Activated CD4-positive, alpha-beta memory T cell treated with anti-CD3 and anti-CD28 coated beads, Interleukin-2, amount 10 ng/mL, durations not matched to agents 7 days and 5 days (primary cell): ENCODE data around the gene CALML6. TPM values are rescaled to one million over a fixed set of nuclear protein-coding genes. Genes with fewer than 3 reads are reported as not detected.
A peak's percentile ranks its signal among the peaks of the same experiment; 100 is the strongest.

ENCODE experiments used
- CTCF ChIA-PET: fragments of 350-600 bp; sonication (Branson Sonifier 250); formaldehyde crosslinking; loops from one replicate; lab custom pipeline; 2021; ENCODE audit warnings: antibody characterized with exemption, inconsistent platforms; lab: Charles Lee
- POLR2A ChIA-PET: fragments of 350-600 bp; sonication (Branson Sonifier 250); formaldehyde crosslinking; loops from one replicate; lab custom pipeline; 2021; ENCODE audit warnings: antibody characterized with exemption; lab: Charles Lee
- DNase-seq: peaks from one replicate; pipeline ENCODE4 v3.0.0-alpha.2; 2020
- H3K27ac Mint-ChIP-seq: one replicate; pipeline ENCODE4 v1.8.0; 2021; ENCODE audit warnings: mild to moderate bottlenecking, mixed read lengths
- H3K27me3 Mint-ChIP-seq: one replicate; pipeline ENCODE4 v1.8.0; 2021; ENCODE audit warnings: mixed read lengths
- H3K36me3 Mint-ChIP-seq: one replicate; pipeline ENCODE4 v1.8.0; 2021; ENCODE audit warnings: low read depth, mixed read lengths
- H3K4me1 Mint-ChIP-seq: one replicate; pipeline ENCODE4 v1.8.0; 2021; ENCODE audit warnings: mixed read lengths
- H3K4me3 Mint-ChIP-seq: one replicate; pipeline ENCODE4 v1.8.0; 2021; ENCODE audit warnings: mild to moderate bottlenecking, mixed read lengths
- H3K9me3 Mint-ChIP-seq: one replicate; pipeline ENCODE4 v1.8.0; 2021; ENCODE audit warnings: mixed read lengths
- total RNA-seq, 2 experiments: library from RNA; stranded (reverse); gene quantifications; one replicate each; pipeline ENCODE4 v1.2.3, GENCODE V29; 2021

CALML6 gene, protein sequence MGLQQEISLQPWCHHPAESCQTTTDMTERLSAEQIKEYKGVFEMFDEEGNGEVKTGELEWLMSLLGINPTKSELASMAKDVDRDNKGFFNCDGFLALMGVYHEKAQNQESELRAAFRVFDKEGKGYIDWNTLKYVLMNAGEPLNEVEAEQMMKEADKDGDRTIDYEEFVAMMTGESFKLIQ
- under 1 TPM; 0.25 to 0.38 TPM for total RNA-seq

DNA sequence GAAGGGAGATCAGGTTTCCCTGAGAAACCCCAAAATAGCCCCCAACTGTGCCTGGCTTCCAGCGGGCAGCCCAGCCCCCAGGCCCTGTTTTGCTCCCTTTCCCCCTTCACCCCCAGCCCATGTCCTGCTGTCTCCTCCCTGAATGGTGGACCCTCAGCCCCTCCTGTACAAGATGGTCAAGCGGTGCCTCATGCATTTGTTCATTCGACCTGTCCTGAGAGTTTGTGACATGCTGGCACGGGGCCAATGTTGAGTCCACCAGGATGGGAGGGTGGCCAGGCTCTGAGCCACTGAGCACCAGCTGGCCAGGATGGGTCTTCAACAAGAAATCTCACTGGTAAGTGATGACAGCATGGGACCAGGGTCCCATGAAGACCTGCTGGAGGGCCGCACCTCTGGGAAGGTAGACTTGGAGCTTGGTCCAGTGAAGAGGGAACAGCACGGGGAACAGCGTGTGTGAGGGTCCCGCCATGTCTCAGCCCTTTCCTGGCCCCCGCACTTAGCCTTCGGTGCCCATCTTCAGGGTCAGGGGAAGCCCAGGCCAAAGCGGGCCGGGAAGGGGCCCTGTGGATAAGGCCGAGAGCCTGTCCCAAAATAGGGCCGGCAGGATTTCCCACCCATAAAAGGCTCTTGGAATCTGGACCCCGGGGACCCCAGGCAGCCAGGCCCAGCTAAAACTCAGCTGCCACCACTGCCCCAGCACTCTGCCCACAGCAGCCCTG is at the start of gene CALML6:
Gene CALML6 (plus strand): TSS at position 290 of the 722 bp plus-strand sequence. CDS start 21 bp downstream, at position 311.
- H3K4me3 Mint-ChIP-seq: no peak within 1 kb of the TSS
- no peak within 1 kb of the TSS for H3K27ac Mint-ChIP-seq
- H3K36me3 Mint-ChIP-seq: no peaks in the 10 kb centered on the region
- POLR2A ChIA-PET: no interaction called here
- CTCF ChIA-PET: interaction anchor here (0.7 kb wide), 1 partner anchor 10 kb away, joined by 3 read pairs; no protein-coding TSS in a partner anchor
- H3K9me3 Mint-ChIP-seq: no peaks in the 10 kb centered on the region
- no peak for DNase-seq
- H3K27me3 Mint-ChIP-seq: peaks cover 3% of the 10 kb centered on the region
- peaks cover 8% of the 10 kb centered on the region for H3K4me1 Mint-ChIP-seq

DNA sequence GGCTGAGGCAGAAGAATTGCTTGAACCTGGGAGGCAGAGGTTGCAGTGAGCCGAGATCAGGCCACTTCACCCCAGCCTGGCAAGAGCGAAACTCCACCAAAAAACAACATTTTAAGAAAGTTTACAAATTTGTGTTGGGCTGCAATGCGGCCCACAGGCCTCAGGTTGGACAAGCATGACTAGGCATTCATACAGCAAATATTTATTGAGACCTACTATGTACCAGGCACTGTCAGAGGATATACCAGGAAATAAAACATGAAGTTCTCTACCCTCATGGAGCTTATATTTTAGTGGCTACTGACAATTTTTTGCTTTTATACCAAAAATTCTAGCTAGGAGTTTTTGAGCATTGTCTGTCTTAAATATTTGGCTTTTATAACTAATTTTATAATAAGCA is 47.9 kb upstream of the CALML6 start:
- DNase-seq: no peak
- Mint-ChIP-seq H3K4me3 (no peak overlapping the region), H3K4me1 (peaks cover 38% of the 10 kb centered on the region), H3K36me3 (peaks cover 42% of the 10 kb centered on the region), H3K9me3 (no peaks in the 10 kb centered on the region), H3K27ac (no peak overlapping the region), H3K27me3 (no peaks in the 10 kb centered on the region)
- ChIA-PET POLR2A (interaction anchor here (0.9 to 1.4 kb wide), 2 partner anchors 11 to 15 kb away, joined by 3 read pairs; no protein-coding TSS in a partner anchor), CTCF (interaction anchor here (1.1 kb wide), 1 partner anchor 38 kb away, joined by 3 read pairs; no protein-coding TSS in a partner anchor)

DNA sequence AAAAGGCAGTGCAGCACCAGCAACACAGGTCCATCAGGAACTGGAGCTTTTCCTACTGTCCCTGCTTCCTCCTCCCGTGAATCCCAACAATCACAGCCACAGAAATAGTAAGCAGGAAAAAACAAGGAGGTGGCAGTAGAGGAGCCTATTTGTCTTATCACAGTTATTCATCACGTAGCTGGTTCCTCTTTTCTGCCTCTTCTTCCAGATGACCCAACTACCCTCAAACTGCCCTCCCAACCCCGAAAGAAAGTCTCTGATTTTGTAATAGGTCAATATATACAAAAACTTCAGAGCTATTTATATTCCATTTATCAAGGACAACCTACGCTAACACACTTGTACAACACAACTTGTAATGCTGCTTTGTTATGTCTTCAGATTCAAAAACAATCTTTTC is 45.6 kb upstream of the CALML6 start:
- Mint-ChIP-seq H3K9me3 (no peaks in the 10 kb centered on the region), H3K27ac (no peak overlapping the region), H3K4me3 (no peak overlapping the region), H3K4me1 (peaks cover 34% of the 10 kb centered on the region), H3K27me3 (no peaks in the 10 kb centered on the region), H3K36me3 (peaks cover 51% of the 10 kb centered on the region)
- ChIA-PET POLR2A (interaction anchor here (1.1 to 2.2 kb wide), 2 partner anchors 8 to 39 kb away, joined by 3 to 5 read pairs; no protein-coding TSS in a partner anchor), CTCF (interaction anchor here (1.0 to 1.1 kb wide), 2 partner anchors 36 to 61 kb away, joined by 3 to 4 read pairs; no protein-coding TSS in a partner anchor)
- DNase-seq: no peak

DNA sequence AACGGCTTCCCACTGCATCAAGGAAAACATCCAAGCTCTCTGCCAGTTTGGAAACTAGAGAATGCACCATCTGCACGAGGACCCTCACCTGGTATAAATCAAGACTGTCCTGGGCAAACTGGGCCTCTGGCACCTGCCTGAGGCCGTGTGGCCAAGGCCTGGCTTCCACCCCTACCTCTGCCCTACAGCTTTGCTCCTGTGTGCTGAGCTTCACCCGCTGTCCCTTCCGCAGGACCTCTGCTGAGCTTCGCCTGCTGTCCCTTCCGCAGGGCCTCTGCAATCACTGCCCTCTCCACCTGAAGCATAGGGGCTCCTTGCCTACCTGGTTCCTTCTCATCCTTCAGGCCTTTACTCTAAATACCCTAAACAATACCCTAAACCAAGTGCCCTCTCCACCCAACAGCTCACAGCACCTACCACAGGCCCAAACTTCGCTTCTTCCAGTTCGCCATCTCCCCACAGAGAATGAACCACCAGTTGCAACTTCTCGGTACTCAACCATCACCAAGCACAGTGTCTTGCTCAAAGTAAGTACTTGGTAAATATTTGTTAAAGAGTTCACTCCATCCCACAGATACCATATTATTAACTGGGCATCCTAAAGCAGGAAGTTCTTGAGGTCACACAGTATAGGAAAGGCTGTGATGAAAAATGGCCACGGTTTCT is 42.6 kb upstream of the CALML6 start:
- Mint-ChIP-seq H3K4me1 (peaks cover 44% of the 10 kb centered on the region), H3K9me3 (no peaks in the 10 kb centered on the region), H3K27me3 (no peaks in the 10 kb centered on the region), H3K27ac (no peak overlapping the region), H3K4me3 (no peak overlapping the region), H3K36me3 (peaks cover 64% of the 10 kb centered on the region)
- no peak for DNase-seq
- POLR2A ChIA-PET: interaction anchor here (5.4 kb wide), 1 partner anchor 15 kb away, joined by 29 read pairs; no protein-coding TSS in a partner anchor
- CTCF ChIA-PET: interaction anchor here (1.0 kb wide), 1 partner anchor 19 kb away, joined by 3 read pairs; no protein-coding TSS in a partner anchor

DNA sequence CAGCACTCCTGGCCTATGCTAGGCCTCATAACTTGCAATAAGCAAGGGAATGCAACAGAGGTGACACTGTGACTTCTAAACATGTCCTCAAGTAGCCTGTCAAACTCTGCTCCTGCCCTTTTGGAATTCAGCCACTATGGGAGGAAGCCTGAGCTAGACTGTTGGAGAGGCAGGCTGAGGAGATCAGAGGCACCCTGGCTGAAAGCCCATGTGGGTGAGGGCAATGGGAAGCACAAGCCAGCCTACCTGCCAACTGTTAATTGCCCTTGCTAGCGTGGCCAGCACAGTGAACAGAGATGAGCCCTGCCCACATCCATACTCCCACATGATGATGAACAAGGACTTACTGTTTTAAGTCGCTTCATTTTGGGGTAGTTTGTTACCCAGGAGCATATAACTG is 41.9 kb upstream of the CALML6 start:
- peaks cover 51% of the 10 kb centered on the region for H3K4me1 Mint-ChIP-seq
- no peak overlapping the region for H3K27ac Mint-ChIP-seq
- no peak overlapping the region for H3K4me3 Mint-ChIP-seq
- H3K27me3 Mint-ChIP-seq: no peaks in the 10 kb centered on the region
- POLR2A ChIA-PET: interaction anchor here (5.4 kb wide), 1 partner anchor 15 kb away, joined by 29 read pairs; no protein-coding TSS in a partner anchor
- peaks cover 67% of the 10 kb centered on the region for H3K36me3 Mint-ChIP-seq
- CTCF ChIA-PET: no interaction called here
- DNase-seq: no peak
- no peaks in the 10 kb centered on the region for H3K9me3 Mint-ChIP-seq

GRCh38 chr1:1874901-1875300 is 40.2 kb upstream of the CALML6 start:
- no peak for DNase-seq
- Mint-ChIP-seq H3K4me1 (peaks cover 59% of the 10 kb centered on the region), H3K27ac (no peak overlapping the region), H3K36me3 (peaks cover 71% of the 10 kb centered on the region), H3K27me3 (no peaks in the 10 kb centered on the region), H3K4me3 (no peak overlapping the region), H3K9me3 (no peaks in the 10 kb centered on the region)
- ChIA-PET CTCF (interaction anchor here (1.2 kb wide), 1 partner anchor 13 kb away, joined by 3 read pairs; no protein-coding TSS in a partner anchor), POLR2A (interaction anchor here (1.5 to 5.4 kb wide), 2 partner anchors 10 to 13 kb away, joined by 4 to 29 read pairs; no protein-coding TSS in a partner anchor)

DNA sequence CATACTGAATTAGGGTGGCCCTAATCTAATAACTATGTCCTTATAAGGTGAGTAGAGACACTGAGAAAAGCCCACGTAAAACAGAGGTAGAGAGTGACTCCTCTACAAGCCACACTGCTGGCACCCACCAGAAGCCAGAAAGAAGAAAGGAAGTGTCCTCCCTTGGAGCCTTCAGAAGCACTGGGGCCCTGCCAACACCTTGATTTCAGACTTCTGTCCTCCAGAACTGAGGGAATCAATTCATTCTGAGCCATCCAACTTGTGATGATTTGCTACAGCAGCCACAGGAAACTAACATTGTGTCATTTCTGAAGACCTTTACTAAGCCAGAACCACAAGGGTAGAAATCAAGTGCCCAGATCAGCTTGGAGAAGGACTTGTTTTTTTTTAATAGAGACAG is 39.1 kb upstream of the CALML6 start:
- Mint-ChIP-seq H3K9me3 (no peaks in the 10 kb centered on the region), H3K27me3 (no peaks in the 10 kb centered on the region), H3K4me3 (no peak overlapping the region), H3K27ac (peak overlapping the region; percentile 82), H3K4me1 (peaks cover 59% of the 10 kb centered on the region), H3K36me3 (peaks cover 67% of the 10 kb centered on the region)
- POLR2A ChIA-PET: interaction anchor here (0.7 to 5.4 kb wide), 2 partner anchors 12 to 16 kb away, joined by 4 to 29 read pairs; no protein-coding TSS in a partner anchor
- DNase-seq: no peak
- CTCF ChIA-PET: interaction anchor here (1.2 kb wide), 1 partner anchor 12 kb away, joined by 3 read pairs; no protein-coding TSS in a partner anchor

- Mint-ChIP-seq H3K4me1 (peaks cover 59% of the 10 kb centered on the region), H3K36me3 (peaks cover 65% of the 10 kb centered on the region), H3K27ac (peak overlapping the region; percentile 82), H3K4me3 (no peak overlapping the region), H3K9me3 (no peaks in the 10 kb centered on the region), H3K27me3 (no peaks in the 10 kb centered on the region)
- POLR2A ChIA-PET: interaction anchor here (0.7 to 5.4 kb wide), 2 partner anchors 11 to 15 kb away, joined by 4 to 29 read pairs; no protein-coding TSS in a partner anchor
- no peak for DNase-seq
- CTCF ChIA-PET: interaction anchor here (1.2 kb wide), 1 partner anchor 11 kb away, joined by 3 read pairs; no protein-coding TSS in a partner anchor
Observed at GRCh38 chr1:1876335-1876930, 38.6 kb upstream of the CALML6 start.

DNA sequence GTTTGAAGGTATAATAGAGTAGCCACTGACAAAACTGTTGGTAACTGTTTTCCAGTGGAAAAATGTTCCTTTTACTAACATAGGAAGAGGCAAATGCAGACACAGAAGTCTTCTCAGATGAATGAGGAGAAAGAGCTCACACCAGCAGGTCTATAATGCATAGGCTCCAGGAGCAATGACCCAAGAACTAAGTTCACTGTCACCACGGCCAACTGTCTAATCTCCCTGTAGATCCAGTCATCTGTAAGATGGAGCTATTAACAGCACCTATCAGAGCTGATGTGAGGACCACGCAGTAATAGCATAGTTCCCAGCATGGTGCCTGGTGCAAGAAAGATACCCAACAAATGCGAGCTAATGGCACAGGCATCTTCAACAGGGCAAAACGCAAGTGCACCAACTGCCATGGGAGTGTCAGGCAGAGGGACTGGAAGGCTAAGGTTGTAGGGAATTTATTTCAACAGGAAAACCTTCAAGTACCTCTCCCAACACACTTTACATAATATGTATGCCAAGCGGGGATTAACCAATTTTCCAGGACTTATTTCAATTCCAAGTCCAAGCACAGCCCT is 37.1 kb upstream of the CALML6 start:
- H3K27me3 Mint-ChIP-seq: no peaks in the 10 kb centered on the region
- H3K9me3 Mint-ChIP-seq: no peaks in the 10 kb centered on the region
- ChIA-PET CTCF (no interaction called here), POLR2A (no interaction called here)
- H3K4me3 Mint-ChIP-seq: no peak overlapping the region
- DNase-seq: no peak
- peak overlapping the region; percentile 1 for H3K27ac Mint-ChIP-seq
- H3K4me1 Mint-ChIP-seq: peaks cover 56% of the 10 kb centered on the region
- H3K36me3 Mint-ChIP-seq: peaks cover 53% of the 10 kb centered on the region

GRCh38 chr1:1879942-1880341 is 35.1 kb upstream of the CALML6 start:
- no peak for DNase-seq
- H3K4me1 Mint-ChIP-seq: peaks cover 65% of the 10 kb centered on the region
- H3K9me3 Mint-ChIP-seq: no peaks in the 10 kb centered on the region
- peaks cover 53% of the 10 kb centered on the region for H3K36me3 Mint-ChIP-seq
- ChIA-PET POLR2A (interaction anchor here (0.6 to 1.2 kb wide), 3 partner anchors 9 to 114 kb away, joined by 3 to 4 read pairs (median 3); no protein-coding TSS in a partner anchor), CTCF (no interaction called here)
- no peak overlapping the region for H3K4me3 Mint-ChIP-seq
- H3K27me3 Mint-ChIP-seq: no peaks in the 10 kb centered on the region
- no peak overlapping the region for H3K27ac Mint-ChIP-seq

GRCh38 chr1:1880617-1881312 is 34.3 kb upstream of the CALML6 start:
- peaks cover 59% of the 10 kb centered on the region for H3K4me1 Mint-ChIP-seq

More at GRCh38 chr1:1880617-1881312, 34.3 kb upstream of the CALML6 start:
- no peak overlapping the region for H3K4me3 Mint-ChIP-seq
- no peaks in the 10 kb centered on the region for H3K9me3 Mint-ChIP-seq
- ChIA-PET POLR2A (interaction anchor here (0.6 to 1.3 kb wide), 5 partner anchors 8 to 114 kb away, joined by 3 to 4 read pairs (median 3); no protein-coding TSS in a partner anchor), CTCF (no interaction called here)
- H3K27ac Mint-ChIP-seq: no peak overlapping the region
- H3K36me3 Mint-ChIP-seq: peaks cover 44% of the 10 kb centered on the region
- H3K27me3 Mint-ChIP-seq: no peaks in the 10 kb centered on the region
- DNase-seq: no peak
